Gastrocnemius medialis (tissue), 4 donors: Measurements from ENCODE around the gene ELMO1.

ENCODE experiments used
- CTCF ChIP-seq, 5 experiments: fragments of 450-650 bp in 3 of 5; fragments of 200-600 bp in 2 of 5; sonication (generic) in 2 of 5; IDR thresholded peaks in 4 of 5; conservative IDR thresholded peaks in 1 of 5; 1 replicate in 4 of 5; 2 replicates in 1 of 5; pipeline ENCODE4 v1.5.1; 2016 to 2019; ENCODE audit warnings: antibody characterized with exemption in 5 of 5, mild to moderate bottlenecking in 3 of 5, moderate library complexity in 3 of 5
- POLR2A ChIP-seq, 2 donors: fragments of 450-650 bp; IDR thresholded peaks; one replicate each; pipeline ENCODE4 v1.6.1; 2017; ENCODE audit warnings: antibody characterized with exemption in 2 of 2, mild to moderate bottlenecking in 2 of 2, moderate library complexity in 2 of 2

GRCh38 chr7:37273891-37274290 is 174.8 kb downstream of the ELMO1 start:
- TF ChIP-seq POLR2A (IDR thresholded peaks at IDR 0.05) (no peak), CTCF (IDR thresholded peaks at IDR 0.05 in 4 of 5, conservative IDR thresholded peaks at IDR 0.05 in 1 of 5) (no peak)
